Parathyroid adenoma (tissue), 2 donors: ENCODE data around the gene CLOCK.

Source experiments
- H2AFZ ChIP-seq: fragments of 300-600 bp; sonication (generic); one replicate; pipeline ENCODE4 v1.7.0; 2017; ENCODE audit warnings: antibody characterized with exemption, mild to moderate bottlenecking
- H3K27ac ChIP-seq: fragments of 300-600 bp; sonication (generic); one replicate; pipeline ENCODE4 v1.7.0; 2017
- H3K27me3 ChIP-seq: fragments of 300-600 bp; sonication (generic); one replicate; pipeline ENCODE4 v1.7.0; 2017; ENCODE audit warnings: low read length; ENCODE audit not compliant: control insufficient read depth, insufficient read depth
- H3K36me3 ChIP-seq: fragments of 300-600 bp; sonication (generic); one replicate; pipeline ENCODE4 v1.7.0; 2017; ENCODE audit warnings: low read length; ENCODE audit not compliant: control insufficient read depth, insufficient read depth
- H3K4me1 ChIP-seq: fragments of 300-600 bp; sonication (generic); one replicate; pipeline ENCODE4 v1.7.0; 2017; ENCODE audit warnings: control low read depth
- H3K4me2 ChIP-seq: fragments of 300-600 bp; sonication (generic); one replicate; pipeline ENCODE4 v1.7.0; 2017; ENCODE audit warnings: low read length
- H3K4me3 ChIP-seq: fragments of 300-600 bp; sonication (generic); one replicate; pipeline ENCODE4 v1.7.0; 2017; ENCODE audit warnings: low read depth, low read length
- H3K79me2 ChIP-seq: fragments of 300-600 bp; sonication (generic); one replicate; pipeline ENCODE4 v1.7.0; 2017; ENCODE audit warnings: control low read depth
- H3K9ac ChIP-seq: fragments of 300-600 bp; sonication (generic); one replicate; pipeline ENCODE4 v1.7.0; 2017; ENCODE audit warnings: mild to moderate bottlenecking
- H3K9me3 ChIP-seq: fragments of 300-600 bp; sonication (generic); one replicate; pipeline ENCODE4 v1.7.0; 2017; ENCODE audit warnings: low read length; ENCODE audit not compliant: control insufficient read depth
- CTCF ChIP-seq: fragments of 300-600 bp; sonication (generic); IDR thresholded peaks from one replicate; pipeline ENCODE4 v1.7.0; 2017; ENCODE audit warnings: antibody characterized with exemption, mild to moderate bottlenecking
- donor health status: primary hyperparathyroidism.

CLOCK gene

GRCh38 chr4:55424791-55425190 is 121.9 kb downstream of the CLOCK start:
- Histone ChIP-seq H3K9ac (no peak overlapping the region), H2AFZ (no peak overlapping the region), H3K4me2 (no peak overlapping the region), H3K4me3 (no peak overlapping the region), H3K36me3 (no peaks in the 10 kb centered on the region), H3K9me3 (no peaks in the 10 kb centered on the region), H3K27ac (no peak overlapping the region), H3K27me3 (no peaks in the 10 kb centered on the region), H3K4me1 (no peaks in the 10 kb centered on the region), H3K79me2 (no peaks in the 10 kb centered on the region)
- TF ChIP-seq CTCF: no peak

- H3K27ac ChIP-seq: no peak overlapping the region
- H3K27me3 ChIP-seq: no peaks in the 10 kb centered on the region
- no peak overlapping the region for H3K9ac ChIP-seq
- TF ChIP-seq CTCF: no peak
- H3K4me2 ChIP-seq: no peak overlapping the region
- H3K4me3 ChIP-seq: no peak overlapping the region
- no peak overlapping the region for H2AFZ ChIP-seq
- no peaks in the 10 kb centered on the region for H3K36me3 ChIP-seq
- no peaks in the 10 kb centered on the region for H3K9me3 ChIP-seq
- peaks cover 5% of the 10 kb centered on the region for H3K79me2 ChIP-seq
- H3K4me1 ChIP-seq: no peaks in the 10 kb centered on the region
Measured at GRCh38 chr4:55416176-55416575, 130.5 kb downstream of the CLOCK start.

- peaks cover 12% of the 10 kb centered on the region for H3K79me2 ChIP-seq
- H3K36me3 ChIP-seq: no peaks in the 10 kb centered on the region
- no peak overlapping the region for H3K4me3 ChIP-seq
Measured at GRCh38 chr4:55411621-55412020, 135.1 kb downstream of the CLOCK start.

GRCh38 chr4:55410431-55410830 is 136.3 kb downstream of the CLOCK start:
- no peak for TF ChIP-seq CTCF
- Histone ChIP-seq H3K4me3 (no peak overlapping the region), H3K9ac (no peak overlapping the region), H3K4me2 (no peak overlapping the region), H3K36me3 (no peaks in the 10 kb centered on the region), H2AFZ (no peak overlapping the region), H3K27me3 (no peaks in the 10 kb centered on the region), H3K4me1 (no peaks in the 10 kb centered on the region), H3K9me3 (no peaks in the 10 kb centered on the region), H3K79me2 (peaks cover 23% of the 10 kb centered on the region), H3K27ac (no peak overlapping the region)

More at GRCh38 chr4:55411621-55412020, 135.1 kb downstream of the CLOCK start:
- H3K9ac ChIP-seq: no peak overlapping the region
- no peak overlapping the region for H3K27ac ChIP-seq
- no peaks in the 10 kb centered on the region for H3K9me3 ChIP-seq
- TF ChIP-seq CTCF: no peak
- no peak overlapping the region for H3K4me2 ChIP-seq
- no peaks in the 10 kb centered on the region for H3K27me3 ChIP-seq
- H2AFZ ChIP-seq: no peak overlapping the region
- H3K4me1 ChIP-seq: no peaks in the 10 kb centered on the region

- H3K27me3 ChIP-seq: no peaks in the 10 kb centered on the region
- H2AFZ ChIP-seq: no peak overlapping the region
- H3K4me2 ChIP-seq: no peak overlapping the region
- TF ChIP-seq CTCF: no peak
- H3K36me3 ChIP-seq: no peaks in the 10 kb centered on the region
- H3K4me3 ChIP-seq: no peak overlapping the region
- H3K79me2 ChIP-seq: peaks cover 29% of the 10 kb centered on the region
- no peak overlapping the region for H3K9ac ChIP-seq
- no peaks in the 10 kb centered on the region for H3K9me3 ChIP-seq
- H3K27ac ChIP-seq: no peak overlapping the region
- no peaks in the 10 kb centered on the region for H3K4me1 ChIP-seq
Measured at GRCh38 chr4:55409468-55410171, 137.1 kb downstream of the CLOCK start.
